ENCODE results near the gene NCAM1. TPM values are rescaled to one million over a fixed set of nuclear protein-coding genes. Genes with fewer than 3 reads are reported as not detected.

The NCAM1 gene
- total and polyA plus RNA-seq, 4 experiments from 2014 or later: 0.39 TPM; not detected in 3

- Histone ChIP-seq H3K36me3 (ENCODE audit: insufficient read depth, low read length) (no peaks in the 10 kb centered on the region), H3K9me3 (ENCODE audit: control insufficient read depth in 1 of 2, low read length in 2 of 2) (no peaks in the 10 kb centered on the region), H3K27ac (ENCODE audit: low read depth, low read length) (no peak overlapping the region), H3K4me3 (ENCODE audit: low read length in 2 of 2) (no peak overlapping the region), H3K4me1 (ENCODE audit: insufficient read depth, low read length) (no peaks in the 10 kb centered on the region), H3K27me3 (ENCODE audit: insufficient read depth, low read length) (no peaks in the 10 kb centered on the region)
- intact Hi-C loops (cut with micrococcal nuclease): no loop called here
- ChIA-PET CTCF (ENCODE audit: partially characterized antibody) (no interaction called here), POLR2A (ENCODE audit: partially characterized antibody) (no interaction called here)
- DNase-seq: no peak
- H3K4me1 Mint-ChIP-seq: no peaks in the 10 kb centered on the region
- no peak overlapping the region for H3K27ac Mint-ChIP-seq
- no peaks in the 10 kb centered on the region for H3K36me3 Mint-ChIP-seq
- H3K9me3 Mint-ChIP-seq: peaks cover 0 to 3% (median 0%) of the 10 kb centered on the region in 8 donors
- no peak overlapping the region for H3K4me3 Mint-ChIP-seq
- H3K27me3 Mint-ChIP-seq: no peaks in the 10 kb centered on the region
These were observed 111.1 kb downstream of the NCAM1 start for GRCh38 chr11:113072237-113072858.

DNA sequence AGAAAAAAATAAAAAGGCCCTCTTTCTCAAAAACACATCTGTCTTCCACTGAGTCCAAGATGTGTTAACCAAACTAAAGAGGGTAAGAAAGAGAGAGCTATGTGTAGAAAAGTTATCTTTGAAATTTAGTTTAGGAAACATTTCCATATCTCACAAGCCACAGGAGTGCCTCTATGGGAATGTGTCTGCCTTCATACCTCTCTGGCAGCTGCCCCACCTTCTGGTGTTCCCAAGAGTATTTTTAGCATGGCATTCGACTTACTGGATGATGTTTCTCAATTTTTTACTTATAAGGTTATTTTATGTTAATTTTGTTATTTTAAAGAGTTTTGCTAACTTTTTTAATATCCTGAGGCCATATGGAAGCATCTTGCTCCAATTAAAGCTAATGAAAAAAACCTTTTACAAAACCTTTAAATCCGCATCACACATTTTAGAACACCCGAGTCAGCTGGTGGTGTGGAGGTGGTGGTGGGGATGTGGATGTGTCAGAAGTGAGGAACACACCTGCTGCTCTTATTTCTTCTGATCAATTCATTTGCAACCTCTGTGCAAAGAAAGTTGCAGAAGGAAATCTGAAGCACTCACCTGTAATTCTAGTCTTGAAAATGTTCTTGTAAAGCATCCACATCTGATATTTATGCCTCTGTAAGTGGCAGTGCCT, 112.2 kb downstream of the NCAM1 start:
- intact Hi-C loops (cut with micrococcal nuclease): no loop called here
- CTCF ChIA-PET (ENCODE audit: partially characterized antibody): no interaction called here
- H3K27ac ChIP-seq (ENCODE audit: low read depth, low read length): no peak overlapping the region
- H3K4me3 ChIP-seq (ENCODE audit: low read length in 2 of 2): no peak overlapping the region
- no peaks in the 10 kb centered on the region for H3K27me3 Mint-ChIP-seq
- H3K27me3 ChIP-seq (ENCODE audit: insufficient read depth, low read length): no peaks in the 10 kb centered on the region
- H3K9me3 Mint-ChIP-seq: peaks cover 0 to 3% (median 0%) of the 10 kb centered on the region in 8 donors
- no peaks in the 10 kb centered on the region for H3K36me3 Mint-ChIP-seq
- no peaks in the 10 kb centered on the region for H3K4me1 Mint-ChIP-seq
- no peaks in the 10 kb centered on the region for H3K4me1 ChIP-seq (ENCODE audit: insufficient read depth, low read length)
- DNase-seq: no peak
- POLR2A ChIA-PET (ENCODE audit: partially characterized antibody): no interaction called here
- no peaks in the 10 kb centered on the region for H3K9me3 ChIP-seq (ENCODE audit: control insufficient read depth in 1 of 2, low read length in 2 of 2)
- no peak overlapping the region for H3K27ac Mint-ChIP-seq
- no peak overlapping the region for H3K4me3 Mint-ChIP-seq
- no peaks in the 10 kb centered on the region for H3K36me3 ChIP-seq (ENCODE audit: insufficient read depth, low read length)

DNA sequence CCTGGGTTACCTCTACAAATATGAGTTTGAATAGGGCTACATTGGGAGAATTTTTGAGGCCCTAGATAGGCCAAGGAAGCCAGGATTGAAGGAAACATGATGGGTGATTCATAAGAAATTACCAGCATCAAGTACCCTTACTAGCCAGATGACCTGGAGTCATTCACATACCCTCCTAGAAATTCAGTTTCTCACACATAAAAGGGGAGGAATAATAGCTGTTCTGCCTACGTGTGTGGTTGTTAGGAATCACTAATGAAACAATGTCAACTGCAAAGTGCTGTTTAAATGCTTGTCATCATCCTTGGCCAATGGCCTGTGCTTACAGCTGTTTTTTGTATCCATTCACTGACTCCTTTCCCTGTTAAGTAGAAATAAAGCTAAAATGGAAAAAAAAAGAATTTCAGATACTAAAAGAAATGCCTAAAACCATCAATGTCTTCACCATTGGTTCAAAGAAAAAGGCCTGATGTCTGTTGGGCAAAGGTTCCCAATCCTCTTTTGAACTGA, 114.4 kb downstream of the NCAM1 start:
- Histone ChIP-seq H3K27me3 (ENCODE audit: insufficient read depth, low read length) (no peaks in the 10 kb centered on the region), H3K36me3 (ENCODE audit: insufficient read depth, low read length) (no peaks in the 10 kb centered on the region), H3K4me3 (ENCODE audit: low read length in 2 of 2) (no peak overlapping the region), H3K27ac (ENCODE audit: low read depth, low read length) (no peak overlapping the region), H3K4me1 (ENCODE audit: insufficient read depth, low read length) (no peaks in the 10 kb centered on the region), H3K9me3 (ENCODE audit: control insufficient read depth in 1 of 2, low read length in 2 of 2) (no peaks in the 10 kb centered on the region)
- H3K9me3 Mint-ChIP-seq: peaks cover 0 to 3% (median 0%) of the 10 kb centered on the region in 8 donors
- intact Hi-C loops (cut with micrococcal nuclease): no loop called here
- H3K4me3 Mint-ChIP-seq: no peak overlapping the region
- ChIA-PET POLR2A (ENCODE audit: partially characterized antibody) (no interaction called here), CTCF (ENCODE audit: partially characterized antibody) (no interaction called here)
- H3K4me1 Mint-ChIP-seq: no peaks in the 10 kb centered on the region
- no peak overlapping the region for H3K27ac Mint-ChIP-seq
- no peaks in the 10 kb centered on the region for H3K27me3 Mint-ChIP-seq
- H3K36me3 Mint-ChIP-seq: no peaks in the 10 kb centered on the region
- DNase-seq: no peak

- Histone ChIP-seq H3K27me3 (ENCODE audit: insufficient read depth, low read length) (no peaks in the 10 kb centered on the region), H3K27ac (ENCODE audit: low read depth, low read length) (no peak overlapping the region), H3K4me1 (ENCODE audit: insufficient read depth, low read length) (no peaks in the 10 kb centered on the region), H3K9me3 (ENCODE audit: control insufficient read depth in 1 of 2, low read length in 2 of 2) (no peaks in the 10 kb centered on the region), H3K4me3 (ENCODE audit: low read length in 2 of 2) (no peak overlapping the region), H3K36me3 (ENCODE audit: insufficient read depth, low read length) (no peaks in the 10 kb centered on the region)
- intact Hi-C loops (cut with micrococcal nuclease): no loop called here
- no peaks in the 10 kb centered on the region for H3K4me1 Mint-ChIP-seq
- ChIA-PET POLR2A (ENCODE audit: partially characterized antibody) (no interaction called here), CTCF (ENCODE audit: partially characterized antibody) (no interaction called here)
- no peak overlapping the region for H3K27ac Mint-ChIP-seq
- H3K4me3 Mint-ChIP-seq: no peak overlapping the region
- H3K27me3 Mint-ChIP-seq: peaks cover 0 to 1% of the 10 kb centered on the region in 2 donors
- H3K36me3 Mint-ChIP-seq: no peaks in the 10 kb centered on the region
- no peak for DNase-seq
- H3K9me3 Mint-ChIP-seq: no peaks in the 10 kb centered on the region
These were observed 116.2 kb downstream of the NCAM1 start for GRCh38 chr11:113077379-113077778.

DNA sequence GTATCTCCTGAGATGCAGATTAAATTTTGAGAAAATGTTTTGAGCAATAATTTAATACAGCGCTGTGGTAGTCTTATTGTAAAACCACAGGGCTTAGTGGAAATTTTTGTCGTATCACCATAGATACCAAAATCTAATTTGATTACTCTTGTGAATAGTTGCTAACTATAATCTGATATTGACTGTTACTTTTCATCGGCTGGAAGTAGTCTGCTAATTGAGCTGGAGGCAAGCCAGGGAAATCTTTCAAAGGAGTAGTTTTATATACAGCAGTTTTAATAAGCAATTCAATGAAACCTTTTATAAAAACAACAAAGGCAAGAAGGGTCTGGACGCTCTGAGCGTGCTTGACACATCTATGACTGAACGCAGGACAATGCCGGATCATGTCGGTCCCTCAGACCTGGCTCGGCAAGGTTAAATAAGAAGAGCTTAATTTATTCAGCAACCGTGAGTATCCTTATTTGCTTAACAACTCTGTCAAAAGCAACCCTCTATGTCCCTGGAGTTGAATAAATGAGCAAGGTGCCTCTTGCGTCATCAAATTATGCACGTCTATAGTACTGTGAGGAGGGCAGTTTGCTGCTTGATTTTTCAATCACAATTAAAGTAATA, 121.2 kb downstream of the NCAM1 start:
- Histone ChIP-seq H3K4me3 (ENCODE audit: low read length in 2 of 2) (no peak overlapping the region), H3K36me3 (ENCODE audit: insufficient read depth, low read length) (no peaks in the 10 kb centered on the region), H3K27me3 (ENCODE audit: insufficient read depth, low read length) (no peaks in the 10 kb centered on the region), H3K27ac (ENCODE audit: low read depth, low read length) (no peak overlapping the region), H3K9me3 (ENCODE audit: control insufficient read depth in 1 of 2, low read length in 2 of 2) (no peaks in the 10 kb centered on the region), H3K4me1 (ENCODE audit: insufficient read depth, low read length) (no peaks in the 10 kb centered on the region)
- POLR2A ChIA-PET (ENCODE audit: partially characterized antibody): no interaction called here
- H3K27ac Mint-ChIP-seq: no peak overlapping the region
- no peaks in the 10 kb centered on the region for H3K9me3 Mint-ChIP-seq
- no peaks in the 10 kb centered on the region for H3K36me3 Mint-ChIP-seq
- CTCF ChIA-PET (ENCODE audit: partially characterized antibody): no interaction called here
- no peaks in the 10 kb centered on the region for H3K4me1 Mint-ChIP-seq
- intact Hi-C loops (cut with micrococcal nuclease): no loop called here
- no peak for DNase-seq
- H3K27me3 Mint-ChIP-seq: peaks cover 0 to 2% of the 10 kb centered on the region in 2 donors
- H3K4me3 Mint-ChIP-seq: no peak overlapping the region

DNA sequence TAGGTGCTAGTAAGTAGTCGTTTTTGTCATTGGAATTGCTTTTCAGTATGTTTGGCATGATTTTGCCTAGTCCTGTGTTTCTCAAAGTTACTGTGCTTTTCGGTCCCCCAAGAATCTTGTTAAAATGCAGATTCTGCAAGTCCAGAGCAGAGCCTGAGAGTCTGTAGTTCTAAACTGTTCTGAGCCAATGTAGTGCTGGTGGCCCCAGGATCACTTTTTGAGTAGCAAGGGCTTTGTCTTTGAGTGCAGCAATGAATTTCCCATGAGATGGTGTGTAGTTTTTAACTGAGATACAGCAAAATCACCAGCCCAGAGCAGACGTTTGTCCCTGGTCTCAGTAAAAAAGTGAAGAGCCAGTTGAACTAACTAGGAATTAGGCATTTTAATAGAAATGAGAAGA, 122.4 kb downstream of the NCAM1 start:
- no peak for DNase-seq
- Histone ChIP-seq H3K4me1 (ENCODE audit: insufficient read depth, low read length) (no peaks in the 10 kb centered on the region), H3K27ac (ENCODE audit: low read depth, low read length) (no peak overlapping the region), H3K9me3 (ENCODE audit: control insufficient read depth in 1 of 2, low read length in 2 of 2) (no peaks in the 10 kb centered on the region), H3K4me3 (ENCODE audit: low read length in 2 of 2) (no peak overlapping the region), H3K27me3 (ENCODE audit: insufficient read depth, low read length) (no peaks in the 10 kb centered on the region), H3K36me3 (ENCODE audit: insufficient read depth, low read length) (no peaks in the 10 kb centered on the region)
- Mint-ChIP-seq H3K27me3 (peaks cover 2 to 5% of the 10 kb centered on the region in 2 donors), H3K4me1 (no peaks in the 10 kb centered on the region), H3K9me3 (no peaks in the 10 kb centered on the region), H3K27ac (no peak overlapping the region), H3K36me3 (no peaks in the 10 kb centered on the region), H3K4me3 (no peak overlapping the region)
- ChIA-PET POLR2A (ENCODE audit: partially characterized antibody) (no interaction called here), CTCF (ENCODE audit: partially characterized antibody) (no interaction called here)
- intact Hi-C loops (cut with micrococcal nuclease): no loop called here

- H3K9me3 ChIP-seq (ENCODE audit: control insufficient read depth in 1 of 2, low read length in 2 of 2): no peaks in the 10 kb centered on the region
- intact Hi-C loops (cut with micrococcal nuclease): no loop called here
- no peak for DNase-seq
- ChIA-PET CTCF (ENCODE audit: partially characterized antibody) (no interaction called here), POLR2A (ENCODE audit: partially characterized antibody) (no interaction called here)
- Mint-ChIP-seq H3K4me1 (no peaks in the 10 kb centered on the region), H3K27me3 (peaks cover 2 to 5% of the 10 kb centered on the region in 2 donors), H3K27ac (no peak overlapping the region), H3K4me3 (no peak overlapping the region), H3K9me3 (no peaks in the 10 kb centered on the region), H3K36me3 (no peaks in the 10 kb centered on the region)
- H3K4me3 ChIP-seq (ENCODE audit: low read length in 2 of 2): no peak overlapping the region
- H3K27me3 ChIP-seq (ENCODE audit: insufficient read depth, low read length): no peaks in the 10 kb centered on the region
- no peaks in the 10 kb centered on the region for H3K4me1 ChIP-seq (ENCODE audit: insufficient read depth, low read length)
- H3K36me3 ChIP-seq (ENCODE audit: insufficient read depth, low read length): no peaks in the 10 kb centered on the region
- H3K27ac ChIP-seq (ENCODE audit: low read depth, low read length): no peak overlapping the region
These were observed 123.1 kb downstream of the NCAM1 start for GRCh38 chr11:113084297-113084696.

All from CD4-positive, alpha-beta memory T cell (primary cell).